H9 (cell line): ENCODE data around the gene NRP2. TPM values are rescaled to one million over a fixed set of nuclear protein-coding genes. Genes with fewer than 3 reads are reported as not detected.

ENCODE experiments used
- DNase-seq: peaks from one replicate; pipeline ENCODE4 v3.0.0-alpha.2; 2017
- H2AFZ ChIP-seq: one replicate; pipeline ENCODE4 v1.6.1; 2013; ENCODE audit warnings: mild to moderate bottlenecking, low read length, control low read depth, moderate library complexity
- H2AK5ac ChIP-seq: 2 replicates; pipeline ENCODE4 v1.6.1; 2013; ENCODE audit warnings: low read length, control low read depth, mixed read lengths; ENCODE audit not compliant: insufficient read length
- H2BK120ac ChIP-seq: one replicate; pipeline ENCODE4 v1.6.1; 2013; ENCODE audit warnings: low read depth, mild to moderate bottlenecking, low read length, control low read depth, inconsistent platforms; ENCODE audit not compliant: poor library complexity, severe bottlenecking
- H2BK12ac ChIP-seq: 2 replicates; pipeline ENCODE4 v1.6.1; 2013; ENCODE audit warnings: low read length, control low read depth, mixed read lengths, low read depth; ENCODE audit not compliant: insufficient read length
- H2BK15ac ChIP-seq: 2 replicates; pipeline ENCODE4 v1.6.1; 2013; ENCODE audit warnings: low read depth, low read length, control low read depth
- H2BK20ac ChIP-seq: one replicate; pipeline ENCODE4 v1.6.1; 2013; ENCODE audit warnings: low read depth, mild to moderate bottlenecking, low read length, control low read depth, inconsistent platforms; ENCODE audit not compliant: poor library complexity, severe bottlenecking
- H2BK5ac ChIP-seq: 2 replicates; pipeline ENCODE4 v1.6.1; 2013; ENCODE audit warnings: low read length, control low read depth, mixed read lengths; ENCODE audit not compliant: insufficient read length
- H3K14ac ChIP-seq: 2 replicates; pipeline ENCODE4 v1.6.1; 2013; ENCODE audit warnings: low read length, control low read depth; ENCODE audit not compliant: insufficient read depth
- H3K18ac ChIP-seq: 2 replicates; pipeline ENCODE4 v1.6.1; 2013; ENCODE audit warnings: low read depth, mild to moderate bottlenecking, mixed read lengths, low read length, control low read depth; ENCODE audit not compliant: insufficient read length
- H3K23ac ChIP-seq: 2 replicates; pipeline ENCODE4 v1.6.1; 2013; ENCODE audit warnings: low read length, control low read depth, mixed read lengths, low read depth; ENCODE audit not compliant: insufficient read length
- H3K23me2 ChIP-seq: 2 replicates; pipeline ENCODE4 v1.6.1; 2013; ENCODE audit warnings: low read depth, mild to moderate bottlenecking, mixed read lengths, low read length, control low read depth; ENCODE audit not compliant: insufficient read length, poor library complexity, severe bottlenecking
- H3K27ac ChIP-seq: 2 replicates; pipeline ENCODE4 v1.5.1; 2013; ENCODE audit warnings: low read length, control low read depth, mixed read lengths, low read depth; ENCODE audit not compliant: insufficient read length
- H3K27me3 ChIP-seq: 2 replicates; pipeline ENCODE4 v1.6.1; 2013; ENCODE audit warnings: low read length, control low read depth, inconsistent platforms; ENCODE audit not compliant: insufficient read depth
- H3K4ac ChIP-seq: 2 replicates; pipeline ENCODE4 v1.6.1; 2013; ENCODE audit warnings: low read depth, mild to moderate bottlenecking, control low read depth, inconsistent platforms, low read length, moderate library complexity
- H3K4me1 ChIP-seq: 2 replicates; pipeline ENCODE4 v1.6.1; 2013; ENCODE audit warnings: low read length, control low read depth, inconsistent platforms; ENCODE audit not compliant: insufficient read depth
- H3K4me2 ChIP-seq: 2 replicates; pipeline ENCODE4 v1.6.1; 2013; ENCODE audit warnings: low read length, control low read depth, mixed read lengths; ENCODE audit not compliant: insufficient read length, insufficient read depth
- H3K56ac ChIP-seq: 2 replicates; pipeline ENCODE4 v1.6.1; 2013; ENCODE audit warnings: low read depth, mild to moderate bottlenecking, mixed read lengths, low read length, control low read depth; ENCODE audit not compliant: insufficient read length
- H3K79me1 ChIP-seq: 2 replicates; pipeline ENCODE4 v1.6.1; 2013; ENCODE audit warnings: low read depth, mild to moderate bottlenecking, moderate library complexity, low read length, control low read depth, inconsistent platforms; ENCODE audit not compliant: insufficient read depth, poor library complexity, severe bottlenecking
- H3K79me2 ChIP-seq: 2 replicates; pipeline ENCODE4 v1.6.1; 2013; ENCODE audit warnings: low read length, control low read depth, inconsistent platforms; ENCODE audit not compliant: insufficient read depth
- H3K9ac ChIP-seq: 2 replicates; pipeline ENCODE4 v1.6.1; 2013; ENCODE audit warnings: low read length, control low read depth, mixed read lengths; ENCODE audit not compliant: insufficient read length; ENCODE audit errors: extremely low read depth
- H3K9me3 ChIP-seq: one replicate; pipeline ENCODE4 v1.6.1; 2013; ENCODE audit warnings: low read depth, low read length, inconsistent platforms; ENCODE audit not compliant: control insufficient read depth
- H3T11ph ChIP-seq: one replicate; pipeline ENCODE4 v1.6.1; 2013; ENCODE audit warnings: mild to moderate bottlenecking, low read length, control low read depth, inconsistent platforms
- H4K20me1 ChIP-seq: one replicate; pipeline ENCODE4 v1.6.1; 2013; ENCODE audit not compliant: control insufficient read depth, insufficient read length, insufficient read depth
- H4K5ac ChIP-seq: 2 replicates; pipeline ENCODE4 v1.6.1; 2013; ENCODE audit warnings: low read depth, mild to moderate bottlenecking, mixed read lengths, low read length, control low read depth; ENCODE audit not compliant: insufficient read length
- H4K8ac ChIP-seq: replicated peaks from 2 replicates; pipeline ENCODE4 v1.6.1; 2013; ENCODE audit warnings: low read length, control low read depth, mixed read lengths, low read depth; ENCODE audit not compliant: insufficient read length
- H4K91ac ChIP-seq: 2 replicates; pipeline ENCODE4 v1.6.1; 2013; ENCODE audit warnings: low read depth, mild to moderate bottlenecking, moderate library complexity, mixed read lengths, low read length, control low read depth; ENCODE audit not compliant: insufficient read length
- H3K27ac Mint-ChIP-seq, 3 experiments: 2 replicates in 2 of 3; 3 replicates in 1 of 3; pipeline ENCODE4 v1.8.0; 2020 to 2021; ENCODE audit warnings: mixed read lengths in 3 of 3, mild to moderate bottlenecking in 1 of 3, moderate library complexity in 1 of 3
- H3K27me3 Mint-ChIP-seq: 2 replicates; pipeline ENCODE4 v1.8.0; 2021; ENCODE audit warnings: low read depth, mild to moderate bottlenecking, moderate library complexity, mixed read lengths
- H3K36me3 Mint-ChIP-seq, 3 experiments: 2 replicates in 2 of 3; 3 replicates in 1 of 3; pipeline ENCODE4 v1.8.0; 2020 to 2021; ENCODE audit warnings: low read depth in 3 of 3, mixed read lengths in 3 of 3; ENCODE audit not compliant: insufficient read depth in 1 of 3
- H3K4me1 Mint-ChIP-seq, 2 experiments: 2 replicates each; pipeline ENCODE4 v1.8.0; 2020; ENCODE audit warnings: mixed read lengths in 2 of 2
- H3K4me3 Mint-ChIP-seq, 2 experiments: 2 replicates in 1 of 2; 3 replicates in 1 of 2; pipeline ENCODE4 v1.8.0; 2020 to 2021; ENCODE audit warnings: mild to moderate bottlenecking in 2 of 2, mixed read lengths in 2 of 2, moderate library complexity in 1 of 2
- H3K9me3 Mint-ChIP-seq, 2 experiments: 2 replicates in 1 of 2; 3 replicates in 1 of 2; pipeline ENCODE4 v1.8.0; 2020; ENCODE audit warnings: mild to moderate bottlenecking in 2 of 2, mixed read lengths in 2 of 2, moderate library complexity in 1 of 2
- WGBS: extraction: QIAGEN DNeasy Blood & Tissue Kit; methylation state at CpG from one replicate; pipeline ENCODE4 v1.1.7; 2013; ENCODE audit warnings: missing lambda C conversion rate, low lambda C conversion rate, mixed read lengths; ENCODE audit not compliant: insufficient read length; ENCODE audit errors: extremely low coverage; 5-methylcytosine and 5-hydroxymethylcytosine counted together
- total RNA-seq: library from RNA; stranded (reverse); gene quantifications from 2 replicates; pipeline ENCODE4 v1.2.1, GENCODE V29; 2021
- TF ChIP-seq, protein P1 (sequence below): fragments of 200-600 bp; sonication (generic); conservative IDR thresholded peaks from 3 replicates; pipeline ENCODE4 v1.8.0; 2021; ENCODE audit warnings: antibody characterized with exemption, mild to moderate bottlenecking

Gene NRP2
- total RNA-seq, 1 experiment from 2014 or later, result 19.7 TPM

DNA sequence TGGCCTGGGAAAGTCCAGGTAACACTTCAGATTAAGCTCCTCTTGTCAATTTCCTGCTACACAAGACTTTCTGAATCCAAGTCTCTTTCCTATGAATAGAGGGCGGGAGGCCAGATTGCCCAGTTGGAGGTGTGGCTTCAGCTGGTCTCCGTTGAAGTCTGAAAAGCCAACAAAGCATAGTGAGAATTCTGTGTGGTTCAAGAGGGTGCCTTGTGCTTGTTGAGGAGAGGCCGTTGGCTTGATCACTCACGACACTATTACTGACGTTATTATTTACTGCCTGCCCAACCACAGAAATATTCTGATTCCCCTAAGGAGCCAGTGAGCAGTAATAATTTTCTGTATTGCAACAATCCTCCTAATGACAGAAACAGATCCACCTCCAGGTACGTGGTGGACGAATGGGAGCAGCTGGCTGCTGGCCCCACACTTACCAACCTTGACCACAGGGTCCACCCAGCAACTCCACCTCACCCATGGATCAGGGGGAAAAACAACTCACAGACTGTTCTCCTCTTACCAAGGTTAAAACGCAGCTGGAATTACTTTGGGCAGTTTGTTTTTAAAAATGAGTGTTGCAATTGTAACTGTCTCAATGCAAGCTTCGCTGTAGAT is 21.9 kb downstream of the NRP2 start:
- Histone ChIP-seq H3K27ac (no peak overlapping the region), H2AK5ac (no peak overlapping the region), H2BK12ac (no peak overlapping the region), H3K9me3 (no peaks in the 10 kb centered on the region), H2AFZ (no peak overlapping the region), H3K79me2 (no peaks in the 10 kb centered on the region), H3K4me2 (no peak overlapping the region), H4K20me1 (no peaks in the 10 kb centered on the region), H3K14ac (no peak overlapping the region; the same call in 1 of the 2 replicates), H3K56ac (no peak overlapping the region), H3K18ac (no peak overlapping the region), H3K23ac (no peak overlapping the region), H3K79me1 (no peaks in the 10 kb centered on the region), H2BK15ac (no peak overlapping the region), H3K9ac (no peak overlapping the region), H4K91ac (no peak overlapping the region), H4K5ac (no peak overlapping the region), H3T11ph (no peak overlapping the region), H2BK5ac (no peak overlapping the region), H3K4ac (no peak overlapping the region), H2BK20ac (no peak overlapping the region), H3K27me3 (no peaks in the 10 kb centered on the region), H4K8ac (no peak overlapping the region), H2BK120ac (no peak overlapping the region), H3K23me2 (no peaks in the 10 kb centered on the region), H3K4me1 (peaks cover 17% of the 10 kb centered on the region)
- H3K4me1 Mint-ChIP-seq, result peaks cover 60 to 67% of the 10 kb centered on the region in 2 experiments
- peaks cover 0 to 6% (median 0%) of the 10 kb centered on the region in 3 experiments; a peak in 2 of 7 replicates for H3K36me3 Mint-ChIP-seq
- H3K4me3 Mint-ChIP-seq, result no peak overlapping the region
- TF ChIP-seq, protein P1, sequence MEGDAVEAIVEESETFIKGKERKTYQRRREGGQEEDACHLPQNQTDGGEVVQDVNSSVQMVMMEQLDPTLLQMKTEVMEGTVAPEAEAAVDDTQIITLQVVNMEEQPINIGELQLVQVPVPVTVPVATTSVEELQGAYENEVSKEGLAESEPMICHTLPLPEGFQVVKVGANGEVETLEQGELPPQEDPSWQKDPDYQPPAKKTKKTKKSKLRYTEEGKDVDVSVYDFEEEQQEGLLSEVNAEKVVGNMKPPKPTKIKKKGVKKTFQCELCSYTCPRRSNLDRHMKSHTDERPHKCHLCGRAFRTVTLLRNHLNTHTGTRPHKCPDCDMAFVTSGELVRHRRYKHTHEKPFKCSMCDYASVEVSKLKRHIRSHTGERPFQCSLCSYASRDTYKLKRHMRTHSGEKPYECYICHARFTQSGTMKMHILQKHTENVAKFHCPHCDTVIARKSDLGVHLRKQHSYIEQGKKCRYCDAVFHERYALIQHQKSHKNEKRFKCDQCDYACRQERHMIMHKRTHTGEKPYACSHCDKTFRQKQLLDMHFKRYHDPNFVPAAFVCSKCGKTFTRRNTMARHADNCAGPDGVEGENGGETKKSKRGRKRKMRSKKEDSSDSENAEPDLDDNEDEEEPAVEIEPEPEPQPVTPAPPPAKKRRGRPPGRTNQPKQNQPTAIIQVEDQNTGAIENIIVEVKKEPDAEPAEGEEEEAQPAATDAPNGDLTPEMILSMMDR, result no peak
- H3K27ac Mint-ChIP-seq, result no peak overlapping the region; a peak in 1 of 7 replicates
- no peaks in the 10 kb centered on the region for H3K27me3 Mint-ChIP-seq
- no peaks in the 10 kb centered on the region for H3K9me3 Mint-ChIP-seq
- WGBS, result no CpG with 5 or more reads among the region's 9 CpGs
- DNase-seq, result no peak
